ENCODE data around the gene CIDEC. TPM values are rescaled to one million over a fixed set of nuclear protein-coding genes. Genes with fewer than 3 reads are reported as not detected.
A peak's percentile ranks its signal among the peaks of the same experiment; 100 is the strongest.

Gene CIDEC
- total and polyA plus RNA-seq, 7 donors: 1.6 to 120 (median 30.6) TPM

- H3K27ac ChIP-seq: peak overlapping the region; percentile 83 to 98 (median 96)
- no peaks in the 10 kb centered on the region for H3K9me3 ChIP-seq
- intact Hi-C loops (cut with DNase I): loop anchor here (2.0 kb wide), 3 partner anchors 23 to 69 kb away; partner anchors contain the start of genes JAGN1 and RPUSD3
- peaks cover 0 to 56% (median 47%) of the 10 kb centered on the region in 4 donors for H3K4me1 ChIP-seq
- DNase-seq: no peak
- H3K4me3 ChIP-seq: no peak overlapping the region
- TF ChIP-seq EP300 (IDR thresholded peaks at IDR 0.05) (no peak), CTCF (IDR thresholded peaks at IDR 0.05) (no peak), POLR2AphosphoS5 (IDR thresholded peaks at IDR 0.05) (no peak), POLR2A (IDR thresholded peaks at IDR 0.05) (no peak)
- H3K36me3 ChIP-seq: no peaks in the 10 kb centered on the region
- no peaks in the 10 kb centered on the region for H3K27me3 ChIP-seq
- 47 to 67% methylated on average over 1 of the region's 1 CpG for WGBS, 2 donors
Observed at GRCh38 chr3:9914011-9914410, 34.0 kb upstream of the CIDEC start.

DNA sequence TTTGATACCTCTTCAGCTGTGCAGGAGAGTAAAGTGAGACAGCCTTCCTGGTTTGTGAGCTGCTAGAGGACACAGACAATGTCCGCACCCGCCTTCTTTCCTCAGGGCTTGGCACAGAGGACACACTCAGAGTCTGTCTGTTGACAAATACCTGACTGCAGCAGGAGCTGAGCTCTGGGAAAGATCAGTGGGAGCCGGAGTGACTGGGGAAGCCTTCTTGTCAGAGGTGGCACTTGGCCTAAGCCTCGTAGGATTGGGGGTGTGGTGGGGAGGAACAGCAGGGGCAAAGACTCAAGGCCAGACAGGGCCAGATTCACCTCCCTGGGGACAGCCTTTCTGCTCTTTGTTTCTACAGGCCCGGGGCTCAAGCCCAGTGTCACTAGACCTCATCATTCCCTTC, 33.5 kb upstream of the CIDEC start:
- no peak overlapping the region for H3K4me3 ChIP-seq
- 63 to 86% methylated on average over 5 of the region's 5 CpGs for WGBS, 2 donors
- H3K4me1 ChIP-seq: peaks cover 0 to 52% (median 44%) of the 10 kb centered on the region in 4 donors
- TF ChIP-seq EP300 (IDR thresholded peaks at IDR 0.05) (no peak), POLR2AphosphoS5 (IDR thresholded peaks at IDR 0.05) (peak in 1 of 4 donors; percentile 14), CTCF (IDR thresholded peaks at IDR 0.05) (no peak), POLR2A (IDR thresholded peaks at IDR 0.05) (no peak)
- intact Hi-C loops (cut with DNase I): no loop called here
- DNase-seq: no peak
- no peaks in the 10 kb centered on the region for H3K9me3 ChIP-seq
- H3K27ac ChIP-seq: peak overlapping the region in 3 of 4 donors; percentile 96 to 98 (median 97)
- H3K36me3 ChIP-seq: no peaks in the 10 kb centered on the region
- H3K27me3 ChIP-seq: no peaks in the 10 kb centered on the region

GRCh38 chr3:9912294-9912935, 32.4 kb upstream of the CIDEC start:
- no peak for TF ChIP-seq POLR2AphosphoS5 (IDR thresholded peaks at IDR 0.05)
- TF ChIP-seq EP300 (IDR thresholded peaks at IDR 0.05): no peak
- TF ChIP-seq CTCF (IDR thresholded peaks at IDR 0.05): no peak
- no peak for TF ChIP-seq POLR2A (IDR thresholded peaks at IDR 0.05)
- Histone ChIP-seq H3K27ac (no peak overlapping the region), H3K36me3 (no peaks in the 10 kb centered on the region), H3K9me3 (no peaks in the 10 kb centered on the region), H3K4me1 (peaks cover 0 to 40% (median 32%) of the 10 kb centered on the region in 4 donors), H3K27me3 (no peaks in the 10 kb centered on the region), H3K4me3 (no peak overlapping the region)
- intact Hi-C loops (cut with DNase I): no loop called here
- no peak for DNase-seq
- 71 to 81% methylated on average over 7 of the region's 7 CpGs for WGBS, 2 donors

- no peak for DNase-seq
- WGBS, 2 donors: 76 to 88% methylated on average over 8 of the region's 8 CpGs
- Histone ChIP-seq H3K36me3 (no peaks in the 10 kb centered on the region), H3K4me3 (no peak overlapping the region), H3K9me3 (no peaks in the 10 kb centered on the region), H3K27me3 (no peaks in the 10 kb centered on the region), H3K4me1 (peaks cover 0 to 35% (median 28%) of the 10 kb centered on the region in 4 donors), H3K27ac (no peak overlapping the region)
- TF ChIP-seq POLR2AphosphoS5 (IDR thresholded peaks at IDR 0.05) (no peak), EP300 (IDR thresholded peaks at IDR 0.05) (no peak), CTCF (IDR thresholded peaks at IDR 0.05) (no peak), POLR2A (IDR thresholded peaks at IDR 0.05) (no peak)
- intact Hi-C loops (cut with DNase I): no loop called here
Observed at GRCh38 chr3:9911863-9912262, 31.8 kb upstream of the CIDEC start.
